Muscle of leg (tissue), 11 donors: Measurements from ENCODE around the gene TRIM37. TPM values are rescaled to one million over a fixed set of nuclear protein-coding genes. Genes with fewer than 3 reads are reported as not detected.
A peak's percentile ranks its signal among the peaks of the same experiment; 100 is the strongest.

Experiments used
- DNase-seq: peaks from one replicate; pipeline ENCODE4 v3.0.0; 2013
- H3K27ac ChIP-seq: one replicate; pipeline ENCODE4 v1.5.1; 2013; ENCODE audit warnings: mild to moderate bottlenecking, low read length, control low read depth
- H3K27me3 ChIP-seq: one replicate; pipeline ENCODE4 v1.6.1; 2013; ENCODE audit warnings: low read length; ENCODE audit not compliant: control insufficient read depth, insufficient read depth
- H3K36me3 ChIP-seq: one replicate; pipeline ENCODE4 v1.6.1; 2013; ENCODE audit warnings: low read length; ENCODE audit not compliant: control insufficient read depth, insufficient read depth
- H3K4me1 ChIP-seq: one replicate; pipeline ENCODE4 v1.6.1; 2013; ENCODE audit warnings: low read length; ENCODE audit not compliant: control insufficient read depth, insufficient read depth
- H3K4me3 ChIP-seq: one replicate; pipeline ENCODE4 v1.5.1; 2013; ENCODE audit warnings: low read length, control low read depth
- H3K9me3 ChIP-seq: replicated peaks from 2 replicates; pipeline ENCODE4 v1.6.1; 2013; ENCODE audit warnings: low read depth, low read length; ENCODE audit not compliant: control insufficient read depth
- WGBS: methylation state at CpG from one replicate; pipeline ENCODE4 v1.1.5; 2013; ENCODE audit warnings: missing lambda C conversion rate; ENCODE audit not compliant: insufficient coverage; 5-methylcytosine and 5-hydroxymethylcytosine counted together
- polyA plus RNA-seq, 8 donors: library from polyadenylated mRNA; unstranded; fragments of 120-200 nt; gene quantifications; one replicate each; pipeline versions ENCODE4 v1.2.1 to v1.2.3, GENCODE V29; 2013; ENCODE audit warnings: inconsistent platforms in 1 of 8, low replicate concordance in 1 of 8; ENCODE audit not compliant: insufficient read length in 8 of 8, insufficient read depth in 1 of 8
- total RNA-seq: library from RNA; stranded (reverse); fragments of 120-200 nt; gene quantifications from one replicate; pipeline ENCODE4 v1.2.4, GENCODE V29; 2013

TRIM37 gene
- total and polyA plus RNA-seq, 9 donors: 11.1 to 16.0 (median 14.9) TPM

DNA sequence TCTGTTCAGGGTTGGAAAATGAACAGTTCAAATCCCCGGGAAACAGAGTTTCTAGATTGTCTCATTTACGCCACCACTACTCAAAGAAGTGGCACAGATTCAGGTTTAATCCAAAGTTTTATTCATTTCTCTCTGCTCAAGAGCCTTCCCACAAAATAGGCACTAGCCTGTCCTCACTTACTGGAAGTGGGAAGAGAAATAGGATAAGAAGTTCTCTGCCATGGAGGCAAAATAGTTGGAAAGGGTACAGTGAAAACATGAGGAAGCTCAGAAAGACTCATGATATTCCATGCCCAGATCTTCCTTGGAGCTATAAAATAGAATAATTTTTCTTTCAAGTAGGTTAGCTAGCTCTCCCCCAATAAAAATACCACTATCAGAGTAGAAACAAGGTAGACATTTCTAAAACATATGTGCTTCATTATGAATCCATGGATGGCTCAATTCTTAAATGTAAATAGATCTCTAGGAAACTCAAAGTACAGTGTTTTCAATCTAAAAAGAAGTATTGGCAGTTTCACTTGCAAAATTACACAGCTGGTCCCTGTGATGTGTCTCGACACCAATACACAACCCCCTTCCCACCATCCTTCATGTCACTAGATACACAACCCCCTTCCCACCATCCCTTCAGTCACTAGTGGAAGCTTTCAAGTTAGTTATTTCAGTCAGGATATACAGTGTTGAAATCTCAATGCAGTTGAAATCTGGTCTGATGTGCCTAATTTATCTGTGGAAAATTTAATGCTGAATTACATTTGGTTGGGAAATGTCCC is 125.8 kb downstream of the TRIM37 start:
- H3K4me1 ChIP-seq: no peaks in the 10 kb centered on the region

DNA sequence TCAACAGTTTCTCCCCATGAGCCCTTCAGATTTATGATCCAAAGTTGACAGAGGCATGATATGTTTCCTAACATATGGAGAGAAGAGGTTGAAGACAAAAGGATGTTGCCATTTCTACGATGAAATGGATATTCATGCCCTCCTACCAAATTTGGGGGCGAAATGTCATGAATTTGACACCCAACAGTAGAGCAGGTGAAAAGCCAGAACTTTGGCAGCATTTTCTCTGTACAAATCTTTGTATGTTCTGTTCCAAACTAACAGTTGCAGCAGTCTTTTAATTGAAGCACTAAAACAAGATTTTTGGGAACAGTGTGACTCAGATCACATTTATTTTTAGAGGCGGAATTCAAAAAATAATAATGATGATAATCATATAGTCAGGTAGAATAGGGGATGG is 130.1 kb downstream of the TRIM37 start:
- H3K27me3 ChIP-seq: no peaks in the 10 kb centered on the region
- 86% methylated on average over 2 of the region's 3 CpGs for WGBS
- H3K4me1 ChIP-seq: no peaks in the 10 kb centered on the region
- H3K9me3 ChIP-seq: no peaks in the 10 kb centered on the region
- no peak overlapping the region for H3K4me3 ChIP-seq
- H3K36me3 ChIP-seq: no peaks in the 10 kb centered on the region
- H3K27ac ChIP-seq: no peak overlapping the region
- DNase-seq: no peak

More for the DNA sequence above, 125.8 kb downstream of the TRIM37 start:
- no peak overlapping the region for H3K4me3 ChIP-seq
- H3K27me3 ChIP-seq: no peaks in the 10 kb centered on the region
- no peak overlapping the region for H3K27ac ChIP-seq
- H3K36me3 ChIP-seq: no peaks in the 10 kb centered on the region
- WGBS: no CpG with 5 or more reads among the region's 3 CpGs
- no peaks in the 10 kb centered on the region for H3K9me3 ChIP-seq
- DNase-seq: no peak

DNA sequence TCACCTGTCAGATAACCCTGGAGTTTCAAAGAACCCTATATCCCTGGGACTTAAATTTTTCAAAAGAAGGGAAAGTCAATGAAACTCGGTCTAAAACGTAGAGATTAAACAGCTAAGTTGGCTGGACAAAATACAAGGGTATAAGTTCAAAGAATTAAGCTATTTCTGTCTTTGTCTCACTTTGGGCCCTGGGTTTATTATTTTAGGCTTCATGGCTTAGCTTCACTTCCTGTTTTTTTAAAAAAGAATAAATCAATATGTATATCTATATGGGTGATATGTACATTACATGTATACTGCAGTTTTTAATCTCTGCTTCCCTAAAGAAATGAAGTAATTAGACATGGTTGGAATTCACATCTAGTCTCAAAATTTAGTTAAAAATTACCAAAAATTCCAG is 132.3 kb downstream of the TRIM37 start:
- WGBS: no CpG with 5 or more reads among the region's 2 CpGs
- no peaks in the 10 kb centered on the region for H3K4me1 ChIP-seq
- no peaks in the 10 kb centered on the region for H3K36me3 ChIP-seq
- H3K27me3 ChIP-seq: no peaks in the 10 kb centered on the region
- H3K27ac ChIP-seq: no peak overlapping the region
- H3K4me3 ChIP-seq: no peak overlapping the region
- H3K9me3 ChIP-seq: no peaks in the 10 kb centered on the region
- no peak for DNase-seq

DNA sequence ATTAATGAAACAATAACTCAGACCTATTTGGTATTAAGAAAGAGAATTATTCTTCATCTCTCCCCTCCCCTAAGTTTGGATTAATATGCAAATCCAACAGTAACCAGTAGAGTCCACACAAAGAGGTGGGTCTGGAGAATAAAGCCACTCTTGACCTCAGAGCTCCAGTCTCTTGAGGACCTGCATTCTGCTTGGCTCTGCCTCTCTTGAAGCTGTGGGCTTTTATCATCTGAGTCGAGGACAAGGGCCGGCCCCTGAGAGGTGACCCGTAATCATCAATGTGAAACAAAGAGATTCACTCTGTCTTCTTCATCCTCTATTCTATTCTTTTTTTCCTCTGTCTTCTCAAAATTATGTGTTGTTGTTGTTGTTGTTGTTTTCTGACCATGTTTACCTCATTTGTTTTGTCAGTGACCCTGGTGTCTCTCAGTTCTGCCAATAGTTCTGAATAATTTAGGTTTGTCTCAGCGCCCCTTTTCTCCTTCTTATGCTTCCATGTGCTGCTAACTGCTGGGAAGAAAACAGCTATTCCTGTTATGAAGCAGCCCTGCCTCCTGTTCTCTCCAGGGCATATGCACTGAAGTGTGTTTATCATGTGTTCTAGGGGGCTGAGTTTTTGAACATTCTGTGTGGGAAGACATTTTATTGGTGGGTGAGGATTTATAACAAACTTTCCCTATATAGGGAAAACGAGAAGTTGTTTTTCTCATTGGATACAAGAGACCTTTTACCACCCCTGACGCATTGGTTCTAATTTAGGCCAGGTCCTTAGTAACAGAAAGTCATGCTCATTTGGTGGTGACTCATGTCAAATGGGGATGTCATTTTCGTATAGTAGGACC is 135.8 kb downstream of the TRIM37 start:
- no peak overlapping the region for H3K4me3 ChIP-seq
- no peak overlapping the region for H3K27ac ChIP-seq
- peak; percentile 10 for DNase-seq
- no peaks in the 10 kb centered on the region for H3K9me3 ChIP-seq
- no peaks in the 10 kb centered on the region for H3K36me3 ChIP-seq
- no peaks in the 10 kb centered on the region for H3K27me3 ChIP-seq
- 67% methylated on average over 1 of the region's 7 CpGs for WGBS
- no peaks in the 10 kb centered on the region for H3K4me1 ChIP-seq

DNA sequence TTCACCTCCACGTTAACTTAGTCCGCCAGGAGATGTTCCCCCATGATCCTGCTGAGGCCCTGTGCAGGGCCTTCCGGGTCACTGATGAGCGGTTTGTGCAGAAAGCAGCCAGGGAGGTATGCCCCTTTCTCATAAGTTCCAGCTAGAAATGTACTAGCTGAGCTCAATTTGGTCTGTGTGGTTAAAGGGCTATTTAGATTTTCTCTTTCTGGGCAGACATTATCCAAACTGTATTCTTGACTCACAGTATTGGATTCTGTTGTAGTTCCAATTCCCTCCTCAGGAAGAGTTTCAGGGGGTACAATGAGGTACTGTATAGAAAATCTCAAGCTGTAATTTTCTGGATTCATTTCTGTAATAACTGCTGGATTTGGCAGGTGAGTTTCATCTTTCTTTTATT is 137.1 kb downstream of the TRIM37 start:
- no CpG with 5 or more reads among the region's 4 CpGs for WGBS
- Histone ChIP-seq H3K4me1 (no peaks in the 10 kb centered on the region), H3K9me3 (no peaks in the 10 kb centered on the region), H3K27ac (no peak overlapping the region), H3K4me3 (no peak overlapping the region), H3K36me3 (no peaks in the 10 kb centered on the region), H3K27me3 (no peaks in the 10 kb centered on the region)
- DNase-seq: no peak

DNA sequence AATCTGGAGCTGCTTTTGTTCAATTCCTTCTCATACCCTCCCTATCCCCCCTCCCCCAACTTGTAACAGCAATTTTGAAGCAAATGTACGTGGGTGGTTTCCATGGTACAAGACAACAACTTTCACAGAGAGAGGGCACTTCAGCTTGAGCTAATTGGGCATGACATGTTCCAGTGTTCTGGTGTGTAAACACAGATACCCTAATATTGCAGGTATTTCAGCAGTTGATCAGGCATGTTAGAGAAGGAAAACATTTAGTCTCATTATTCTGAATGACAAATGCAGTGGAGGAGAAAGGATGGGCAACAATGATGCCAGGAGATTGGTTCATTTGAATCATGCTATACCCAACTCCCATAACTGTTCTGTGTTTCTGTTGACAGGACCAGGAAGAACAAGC is 137.5 kb downstream of the TRIM37 start:
- Histone ChIP-seq H3K27me3 (no peaks in the 10 kb centered on the region), H3K4me1 (no peaks in the 10 kb centered on the region), H3K4me3 (no peak overlapping the region), H3K36me3 (no peaks in the 10 kb centered on the region), H3K27ac (no peak overlapping the region), H3K9me3 (no peaks in the 10 kb centered on the region)
- no peak for DNase-seq
- WGBS: no CpG with 5 or more reads among the region's 1 CpG

DNA sequence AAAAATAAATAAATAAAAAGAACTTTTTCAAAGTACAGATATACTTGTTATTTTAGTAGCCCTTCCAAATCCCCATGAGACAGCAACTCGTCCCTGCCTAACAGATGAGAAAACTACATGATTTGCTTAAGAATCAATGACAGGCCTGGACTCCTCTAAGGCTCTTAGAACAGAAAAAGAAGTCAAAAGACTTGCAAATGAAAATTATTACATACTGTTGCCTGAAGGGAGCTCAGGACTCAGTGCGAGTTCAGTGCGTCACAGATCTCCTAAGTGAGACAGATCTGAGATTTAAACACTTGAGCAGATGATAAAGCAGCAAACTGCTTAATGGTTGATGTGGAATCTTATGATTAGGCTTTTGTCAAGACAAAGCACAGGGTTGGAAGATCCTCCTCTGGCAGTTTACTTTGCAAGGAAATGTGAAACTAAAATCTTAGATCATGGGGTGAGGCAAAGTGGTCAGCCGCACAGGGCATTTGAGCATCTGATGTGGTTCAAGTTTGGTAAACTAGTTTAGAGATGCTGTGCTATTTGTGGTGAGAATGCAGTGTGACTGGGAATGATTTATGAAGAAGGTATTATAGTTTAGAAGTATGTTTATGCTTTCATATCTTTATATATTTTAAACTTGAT is 138.1 kb downstream of the TRIM37 start:
- Histone ChIP-seq H3K9me3 (no peaks in the 10 kb centered on the region), H3K4me3 (no peak overlapping the region), H3K4me1 (no peaks in the 10 kb centered on the region), H3K27me3 (no peaks in the 10 kb centered on the region), H3K36me3 (no peaks in the 10 kb centered on the region), H3K27ac (no peak overlapping the region)
- 77% methylated on average over 3 of the region's 4 CpGs for WGBS
- DNase-seq: no peak

DNA sequence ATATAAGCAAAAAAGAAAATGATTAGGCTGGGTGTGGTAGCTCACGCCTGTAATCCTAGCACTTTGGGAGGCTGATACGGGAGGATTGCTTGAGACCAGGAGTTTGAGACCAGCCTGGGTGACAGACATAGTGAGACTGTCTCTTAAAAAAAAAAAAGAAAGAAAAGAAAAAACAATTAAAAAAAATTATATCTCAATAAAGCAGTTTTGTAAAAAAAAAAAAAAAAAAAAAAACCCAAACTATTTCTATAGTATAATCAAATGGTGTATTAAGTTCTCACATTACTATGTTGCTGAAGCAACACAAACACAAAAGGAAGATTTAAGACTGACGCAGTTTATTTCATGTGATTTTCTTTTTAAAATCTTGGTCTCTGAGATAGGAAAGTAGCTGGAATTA is 140.5 kb downstream of the TRIM37 start:
- no peaks in the 10 kb centered on the region for H3K4me1 ChIP-seq
- H3K9me3 ChIP-seq: no peaks in the 10 kb centered on the region
- WGBS: no CpG with 5 or more reads among the region's 3 CpGs
- H3K4me3 ChIP-seq: no peak overlapping the region
- no peak overlapping the region for H3K27ac ChIP-seq
- no peaks in the 10 kb centered on the region for H3K36me3 ChIP-seq
- no peak for DNase-seq
- no peaks in the 10 kb centered on the region for H3K27me3 ChIP-seq

DNA sequence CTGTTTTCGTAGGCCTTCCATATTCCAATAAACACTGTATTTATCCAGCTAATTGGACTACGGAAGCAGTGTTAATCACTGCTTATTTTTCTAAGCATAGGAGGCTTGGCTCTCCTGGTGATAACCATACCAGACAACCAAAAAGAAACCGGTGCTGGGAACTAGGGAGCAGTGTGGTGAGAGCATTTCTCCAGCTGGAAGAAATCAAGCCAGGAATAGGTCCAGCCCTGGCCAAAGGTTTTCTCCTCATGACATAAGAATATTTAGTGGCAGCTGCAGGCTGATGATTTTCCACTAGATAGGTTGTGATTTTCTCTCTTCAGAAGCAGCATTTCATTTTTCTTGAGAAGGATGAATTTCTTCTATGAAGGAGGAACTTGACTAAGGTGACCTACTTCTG is 141.5 kb downstream of the TRIM37 start:
- DNase-seq: peak; percentile 25
- Histone ChIP-seq H3K27me3 (no peaks in the 10 kb centered on the region), H3K4me1 (no peaks in the 10 kb centered on the region), H3K4me3 (no peak overlapping the region), H3K9me3 (no peaks in the 10 kb centered on the region), H3K36me3 (no peaks in the 10 kb centered on the region), H3K27ac (no peak overlapping the region)
- WGBS: no CpG with 5 or more reads among the region's 3 CpGs

DNA sequence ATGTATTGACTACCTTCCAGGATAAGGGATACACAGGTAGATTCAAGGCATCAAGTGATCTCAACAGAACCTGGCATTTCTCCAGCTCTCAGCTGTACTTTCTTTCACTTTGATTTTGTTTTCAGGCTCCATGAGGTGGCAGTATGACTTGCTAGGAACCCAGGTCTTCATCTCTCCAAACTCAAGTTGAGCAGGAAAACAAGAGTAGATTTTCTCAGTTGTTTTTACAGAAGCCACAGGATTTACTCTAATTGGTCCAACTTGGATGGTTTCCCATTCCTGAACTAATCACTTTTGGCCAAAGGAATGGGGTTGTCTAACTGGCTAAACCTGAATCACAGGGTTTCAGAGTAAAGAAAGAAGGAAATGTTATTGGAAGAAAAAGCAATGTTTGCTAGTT is 146.6 kb downstream of the TRIM37 start:
- Histone ChIP-seq H3K27ac (no peak overlapping the region), H3K36me3 (no peaks in the 10 kb centered on the region), H3K4me3 (no peak overlapping the region), H3K9me3 (no peaks in the 10 kb centered on the region), H3K27me3 (no peaks in the 10 kb centered on the region), H3K4me1 (no peaks in the 10 kb centered on the region)
- peak; percentile 9 for DNase-seq
